Ovary (tissue), 3 donors: ENCODE results near the gene CDH23.

Experiments used
- EP300 ChIP-seq: sonication (generic); formaldehyde crosslinking; IDR thresholded peaks from one replicate; pipeline ENCODE4 v1.6.1; 2017; ENCODE audit warnings: antibody characterized with exemption
- POLR2A ChIP-seq: fragments of 450-650 bp; IDR thresholded peaks from one replicate; pipeline ENCODE4 v1.6.1; 2017; ENCODE audit warnings: antibody characterized with exemption, mild to moderate bottlenecking, moderate library complexity
- TF ChIP-seq, protein P1 (sequence below), 3 donors: fragments of 450-650 bp in 2 of 3; fragments of 200-600 bp in 1 of 3; IDR thresholded peaks; one replicate each; pipeline versions ENCODE4 v1.5.1 to v1.8.0; 2016 to 2022; ENCODE audit warnings: antibody characterized with exemption in 3 of 3, mild to moderate bottlenecking in 1 of 3
- donor health status: DM: no; HTN: no; CAD: no.

DNA sequence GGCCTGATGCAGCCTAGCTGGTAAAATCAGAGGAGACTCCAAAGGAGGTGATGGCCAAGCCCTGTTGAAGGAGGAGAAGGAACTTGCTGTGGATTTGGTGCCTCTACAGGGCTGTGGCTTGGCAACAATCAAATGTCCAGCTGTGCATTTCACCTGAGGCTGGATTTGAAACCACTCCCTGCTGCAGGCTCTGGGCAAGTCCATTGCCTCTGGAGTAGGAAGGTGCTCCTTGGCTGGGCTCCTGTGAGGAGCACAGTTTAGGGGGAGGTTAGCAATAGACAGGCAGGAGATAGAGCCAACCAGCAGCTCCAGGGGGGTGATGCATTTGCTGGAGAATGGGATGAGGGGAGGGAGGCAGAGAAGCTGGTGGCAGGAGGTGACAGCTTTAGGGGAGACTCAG lies 26.5 kb downstream of the CDH23 start:
- TF ChIP-seq, protein P1, sequence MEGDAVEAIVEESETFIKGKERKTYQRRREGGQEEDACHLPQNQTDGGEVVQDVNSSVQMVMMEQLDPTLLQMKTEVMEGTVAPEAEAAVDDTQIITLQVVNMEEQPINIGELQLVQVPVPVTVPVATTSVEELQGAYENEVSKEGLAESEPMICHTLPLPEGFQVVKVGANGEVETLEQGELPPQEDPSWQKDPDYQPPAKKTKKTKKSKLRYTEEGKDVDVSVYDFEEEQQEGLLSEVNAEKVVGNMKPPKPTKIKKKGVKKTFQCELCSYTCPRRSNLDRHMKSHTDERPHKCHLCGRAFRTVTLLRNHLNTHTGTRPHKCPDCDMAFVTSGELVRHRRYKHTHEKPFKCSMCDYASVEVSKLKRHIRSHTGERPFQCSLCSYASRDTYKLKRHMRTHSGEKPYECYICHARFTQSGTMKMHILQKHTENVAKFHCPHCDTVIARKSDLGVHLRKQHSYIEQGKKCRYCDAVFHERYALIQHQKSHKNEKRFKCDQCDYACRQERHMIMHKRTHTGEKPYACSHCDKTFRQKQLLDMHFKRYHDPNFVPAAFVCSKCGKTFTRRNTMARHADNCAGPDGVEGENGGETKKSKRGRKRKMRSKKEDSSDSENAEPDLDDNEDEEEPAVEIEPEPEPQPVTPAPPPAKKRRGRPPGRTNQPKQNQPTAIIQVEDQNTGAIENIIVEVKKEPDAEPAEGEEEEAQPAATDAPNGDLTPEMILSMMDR (IDR thresholded peaks at IDR 0.05), result no peak
- TF ChIP-seq POLR2A (no peak), EP300 (no peak)
